MCF 10A (cell line): ENCODE data around the gene UQCR10. TPM values are rescaled to one million over a fixed set of nuclear protein-coding genes. Genes with fewer than 3 reads are reported as not detected.

ENCODE experiments used
- BruUV-seq: library from RNA; stranded (reverse); fragments of 400-500 nt; replicated peaks from 2 replicates; lab custom pipeline; 2021; lab: Mats Ljungman, UMichigan
- CTCF ChIA-PET: fragments of 300-600 bp; sonication (Branson Sonifier 250); formaldehyde crosslinking; extraction: SDS; loops from one replicate; lab custom pipeline; 2021; ENCODE audit warnings: antibody characterized with exemption, inconsistent platforms; lab: Yijun Ruan, JAX
- POLR2A ChIA-PET: fragments of 300-600, 350-650 bp; sonication (Branson Sonifier 250); formaldehyde crosslinking; extraction: SDS; loops from one replicate; lab custom pipeline; 2020; ENCODE audit warnings: antibody characterized with exemption, inconsistent platforms; lab: Yijun Ruan, JAX
- DNase-seq: peaks from one replicate; pipeline ENCODE4 v3.0.0-alpha.2; 2018; ENCODE audit not compliant: unreplicated experiment
- H3K27ac Mint-ChIP-seq: one replicate; pipeline ENCODE4 v1.8.0; 2022; ENCODE audit warnings: mild to moderate bottlenecking, low read depth, mixed read lengths; ENCODE audit not compliant: unreplicated experiment
- H3K27me3 Mint-ChIP-seq: one replicate; pipeline ENCODE4 v1.8.0; 2022; ENCODE audit warnings: mixed read lengths; ENCODE audit not compliant: insufficient read depth, unreplicated experiment
- H3K36me3 Mint-ChIP-seq: one replicate; pipeline ENCODE4 v1.8.0; 2022; ENCODE audit warnings: mild to moderate bottlenecking, moderate library complexity, mixed read lengths; ENCODE audit not compliant: insufficient read depth, unreplicated experiment
- H3K4me1 Mint-ChIP-seq: one replicate; pipeline ENCODE4 v1.8.0; 2022; ENCODE audit warnings: mixed read lengths; ENCODE audit not compliant: insufficient read depth, unreplicated experiment
- H3K4me3 Mint-ChIP-seq: one replicate; pipeline ENCODE4 v1.8.0; 2022; ENCODE audit warnings: mild to moderate bottlenecking, moderate library complexity, mixed read lengths; ENCODE audit not compliant: unreplicated experiment
- H3K9me3 Mint-ChIP-seq: one replicate; pipeline ENCODE4 v1.8.0; 2022; ENCODE audit warnings: mixed read lengths; ENCODE audit not compliant: unreplicated experiment
- CTCF ChIP-seq: fragments of 200-600 bp; IDR thresholded peaks from one replicate; pipeline ENCODE4 v1.8.0; 2022; ENCODE audit warnings: antibody characterized with exemption, mild to moderate bottlenecking; ENCODE audit not compliant: unreplicated experiment
- intact Hi-C: fragments of 100-400 bp; cut with micrococcal nuclease; formaldehyde crosslinking; loops from 2 replicates; pipeline ENCODE4 v1.14.1; 2022
- total RNA-seq: library from RNA; stranded (reverse); gene quantifications from 2 replicates; pipeline ENCODE4 v1.2.3, GENCODE V29; 2022

Gene UQCR10
- total RNA-seq, 1 experiment from 2014 or later: 94.7 TPM

- H3K4me3 Mint-ChIP-seq: no peak overlapping the region
- no peak for TF ChIP-seq CTCF
- no peak overlapping the region for H3K27ac Mint-ChIP-seq
- no peaks in the 10 kb centered on the region for H3K9me3 Mint-ChIP-seq
- peaks cover 19% of the 10 kb centered on the region for H3K4me1 Mint-ChIP-seq
- H3K27me3 Mint-ChIP-seq: no peaks in the 10 kb centered on the region
- H3K36me3 Mint-ChIP-seq: peaks cover 27% of the 10 kb centered on the region
- ChIA-PET CTCF (interaction anchor here (0.6 to 1.0 kb wide), 3 partner anchors 111 to 414 kb away, joined by 3 to 5 read pairs (median 4); no protein-coding TSS in a partner anchor), POLR2A (interaction anchor here (0.6 to 1.7 kb wide), 3 partner anchors 9 to 135 kb away, joined by 3 to 8 read pairs (median 4); partner anchors contain the start of genes MTMR3, UQCR10 and ZMAT5)
- DNase-seq: no peak
- BruUV-seq: no TSS peak
- intact Hi-C loops: no loop called here
Measured at GRCh38 chr22:29747832-29748231, 19.3 kb upstream of the UQCR10 start.

- no peak for TF ChIP-seq CTCF
- no TSS peak for BruUV-seq
- intact Hi-C loops: no loop called here
- Mint-ChIP-seq H3K9me3 (no peaks in the 10 kb centered on the region), H3K36me3 (peaks cover 27% of the 10 kb centered on the region), H3K4me3 (no peak overlapping the region), H3K27me3 (no peaks in the 10 kb centered on the region), H3K4me1 (peaks cover 19% of the 10 kb centered on the region), H3K27ac (no peak overlapping the region)
- DNase-seq: no peak
- CTCF ChIA-PET: interaction anchor here (0.6 to 0.9 kb wide), 2 partner anchors 340 to 414 kb away, joined by 3 to 4 read pairs; no protein-coding TSS in a partner anchor
- POLR2A ChIA-PET: interaction anchor here (0.6 to 1.7 kb wide), 2 partner anchors 18 to 135 kb away, joined by 4 to 8 read pairs; partner anchors contain the start of genes MTMR3, UQCR10 and ZMAT5
Measured at GRCh38 chr22:29748248-29748893, 18.8 kb upstream of the UQCR10 start.

GRCh38 chr22:29750029-29750428 lies 17.1 kb upstream of the UQCR10 start:
- Mint-ChIP-seq H3K27ac (no peak overlapping the region), H3K27me3 (no peaks in the 10 kb centered on the region), H3K4me3 (no peak overlapping the region), H3K36me3 (peaks cover 21% of the 10 kb centered on the region), H3K4me1 (peaks cover 13% of the 10 kb centered on the region), H3K9me3 (no peaks in the 10 kb centered on the region)
- intact Hi-C loops: no loop called here
- DNase-seq: no peak
- POLR2A ChIA-PET: interaction anchor here (0.6 kb wide), 1 partner anchor 12 kb away, joined by 3 read pairs; no protein-coding TSS in a partner anchor
- BruUV-seq: no TSS peak
- CTCF ChIA-PET: no interaction called here
- TF ChIP-seq CTCF: no peak
